ENCODE measurements around the gene PBX1.

The PBX1 gene

DNA sequence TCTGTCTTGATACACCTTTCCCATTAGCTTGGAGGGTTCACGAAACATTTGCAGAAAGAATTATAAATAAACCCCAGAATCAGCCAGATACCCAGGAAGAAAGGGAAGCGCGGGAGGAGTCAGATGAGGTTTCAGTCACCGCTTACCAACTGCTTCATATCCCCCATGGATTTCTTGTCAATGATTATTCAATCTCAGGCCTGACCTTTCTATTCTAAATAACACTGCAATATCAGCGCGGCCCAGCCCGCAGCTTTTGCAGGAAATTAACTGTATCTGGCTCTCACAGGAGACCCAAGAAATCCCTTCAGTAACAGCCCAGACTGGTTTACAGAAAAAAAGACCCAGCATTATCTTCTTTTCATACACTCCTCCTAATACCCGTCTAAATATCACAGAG is 308.6 kb downstream of the PBX1 start:
- no peak overlapping the region for H3K4me3 ChIP-seq (ENCODE audit: control insufficient read depth, low read depth, low read length)
- no peak for TF ChIP-seq CTCF (IDR thresholded peaks at IDR 0.05; ENCODE audit: control insufficient read depth, insufficient read depth, low read depth, low read length, missing control alignments)
- no peak for DNase-seq (ENCODE audit: low read depth)

- TF ChIP-seq CTCF (IDR thresholded peaks at IDR 0.05; ENCODE audit: control insufficient read depth, insufficient read depth, low read depth, low read length, missing control alignments): no peak
- H3K4me3 ChIP-seq (ENCODE audit: control insufficient read depth, low read depth, low read length): no peak overlapping the region
- DNase-seq (ENCODE audit: low read depth): no peak
These were observed 310.0 kb downstream of the PBX1 start for GRCh38 chr1:164868990-164869389.

DNA sequence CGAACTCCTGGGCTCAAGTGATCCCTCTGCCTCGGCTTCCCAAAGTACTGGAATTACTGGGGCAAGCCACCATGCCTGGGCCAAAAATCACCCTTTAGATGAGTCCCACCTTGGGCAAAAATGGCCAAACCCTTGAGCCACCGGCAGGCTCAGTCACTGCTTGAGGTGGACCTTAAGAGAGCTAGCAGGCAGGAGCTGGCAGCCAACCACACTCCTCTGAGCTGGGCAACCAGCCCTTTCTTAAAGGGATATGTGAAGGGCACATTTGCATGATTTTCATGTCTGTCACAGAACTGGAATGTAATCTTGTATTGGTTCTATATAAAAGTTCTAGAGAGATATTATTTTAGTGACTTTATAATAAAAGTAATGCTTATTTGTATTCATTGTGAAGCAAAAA is 316.5 kb downstream of the PBX1 start:
- no peak overlapping the region for H3K4me3 ChIP-seq (ENCODE audit: control insufficient read depth, low read depth, low read length)
- TF ChIP-seq CTCF (IDR thresholded peaks at IDR 0.05; ENCODE audit: control insufficient read depth, insufficient read depth, low read depth, low read length, missing control alignments): no peak
- no peak for DNase-seq (ENCODE audit: low read depth)

GRCh38 chr1:164876398-164877116 is 317.6 kb downstream of the PBX1 start:
- no peak for DNase-seq (ENCODE audit: low read depth)
- H3K4me3 ChIP-seq (ENCODE audit: control insufficient read depth, low read depth, low read length): no peak overlapping the region
- TF ChIP-seq CTCF (IDR thresholded peaks at IDR 0.05; ENCODE audit: control insufficient read depth, insufficient read depth, low read depth, low read length, missing control alignments): no peak

GRCh38 chr1:164880199-164880598 is 321.2 kb downstream of the PBX1 start:
- no peak for TF ChIP-seq CTCF (IDR thresholded peaks at IDR 0.05; ENCODE audit: control insufficient read depth, insufficient read depth, low read depth, low read length, missing control alignments)
- no peak overlapping the region for H3K4me3 ChIP-seq (ENCODE audit: control insufficient read depth, low read depth, low read length)
- no peak for DNase-seq (ENCODE audit: low read depth)

DNA sequence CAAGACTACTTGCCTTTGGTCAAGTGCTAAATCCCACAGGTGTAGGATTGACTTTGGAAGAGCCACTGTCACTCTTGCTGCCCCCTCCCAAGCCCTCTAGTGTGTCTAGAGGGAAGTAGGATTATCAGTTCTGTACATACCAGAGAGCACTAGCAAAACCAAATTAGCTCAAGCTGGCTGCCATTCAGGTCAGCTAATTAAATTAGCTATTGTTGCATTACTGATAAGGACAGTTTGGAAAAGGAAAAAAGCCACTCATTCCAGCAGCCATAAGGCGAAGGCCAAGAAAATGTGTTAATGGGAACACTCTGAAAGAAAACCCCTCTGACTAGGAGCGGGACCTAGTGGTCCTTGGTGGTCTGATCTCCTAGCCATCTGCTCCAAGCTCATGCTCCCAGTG is 321.7 kb downstream of the PBX1 start:
- DNase-seq (ENCODE audit: low read depth): no peak
- no peak overlapping the region for H3K4me3 ChIP-seq (ENCODE audit: control insufficient read depth, low read depth, low read length)
- TF ChIP-seq CTCF (IDR thresholded peaks at IDR 0.05; ENCODE audit: control insufficient read depth, insufficient read depth, low read depth, low read length, missing control alignments): no peak
